BLaER1 treated with 17β-estradiol and CSF1 and Interleukin-3, amounts not matched to agents 10 nM and 100 nM (cell line): ENCODE data around the gene OBP2A.
A peak's percentile ranks its signal among the peaks of the same experiment; 100 is the strongest.
"Not testable (repeated sequence)": the region's sequence is repeated elsewhere in the genome, so short reads cannot be mapped to it uniquely, and the experiment has no call there.

Experiments
- H3K27ac ChIP-seq, 11 experiments: shearing (Covaris generic); formaldehyde crosslinking; 2 replicates each; pipeline ENCODE4 v1.8.1; 2022
- H3K27me3 ChIP-seq, 11 experiments: shearing (Covaris generic); formaldehyde crosslinking; 2 replicates each; pipeline ENCODE4 v1.8.1; 2022
- H3K36me3 ChIP-seq, 11 experiments: shearing (Covaris generic); formaldehyde crosslinking; 2 replicates each; pipeline ENCODE4 v1.8.1; 2022
- H3K4me1 ChIP-seq, 10 experiments: shearing (Covaris generic); formaldehyde crosslinking; 2 replicates each; pipeline ENCODE4 v1.8.1; 2022
- H3K4me2 ChIP-seq, 11 experiments: shearing (Covaris generic); formaldehyde crosslinking; 2 replicates each; pipeline ENCODE4 v1.8.1; 2022
- H3K4me3 ChIP-seq, 10 experiments: shearing (Covaris generic); formaldehyde crosslinking; 2 replicates each; pipeline ENCODE4 v1.8.1; 2022
- H3K9ac ChIP-seq, 11 experiments: shearing (Covaris generic); formaldehyde crosslinking; 2 replicates each; pipeline ENCODE4 v1.8.1; 2022
- H3K9me3 ChIP-seq, 11 experiments: shearing (Covaris generic); formaldehyde crosslinking; replicated peaks in 1 of 11; 2 replicates each; pipeline ENCODE4 v1.8.1; 2022
- H4K20me1 ChIP-seq, 11 experiments: shearing (Covaris generic); formaldehyde crosslinking; 2 replicates each; pipeline ENCODE4 v1.8.1; 2022
- Cebpa-rat ChIP-seq, 11 experiments: shearing (Covaris generic); IDR thresholded peaks; 2 replicates each; pipeline ENCODE4 v1.8.1; 2022

OBP2A gene

DNA sequence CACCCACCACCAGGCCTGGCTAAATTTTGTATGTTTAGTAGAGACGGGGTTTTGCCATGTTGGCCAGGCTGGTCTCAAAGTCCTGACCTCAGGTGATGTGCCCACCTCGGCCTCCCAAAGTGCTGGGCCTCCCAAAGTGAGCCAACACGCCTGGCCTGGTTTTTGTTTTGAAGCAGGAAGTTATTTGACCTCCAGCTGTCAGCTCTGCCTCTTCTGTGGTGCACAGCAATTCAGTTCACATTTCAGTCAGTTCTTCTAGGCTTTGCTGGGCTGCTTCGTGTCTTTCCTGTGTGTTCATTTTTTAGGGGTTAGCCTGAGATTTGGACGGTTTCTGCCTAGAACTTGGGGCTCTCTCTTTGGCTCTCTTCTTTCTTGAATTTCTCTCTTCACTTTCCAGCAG lies 15.8 kb upstream of the OBP2A start:
- Histone ChIP-seq H3K4me1 (peaks cover 9 to 18% (median 14%) of the 10 kb centered on the region in 10 experiments; a peak in 18 of 20 replicates), H3K4me3 (no peak overlapping the region), H3K4me2 (no peak overlapping the region), H3K9ac (no peak overlapping the region), H3K27ac (no peak overlapping the region), H3K36me3 (no peaks in the 10 kb centered on the region), H4K20me1 (no peaks in the 10 kb centered on the region), H3K27me3 (peaks cover 16 to 23% (median 20%) of the 10 kb centered on the region in 11 experiments), H3K9me3 (peaks cover 0 to 19% (median 8%) of the 10 kb centered on the region in 11 experiments; a peak in 10 of 22 replicates)
- no peak for TF ChIP-seq Cebpa-rat (IDR thresholded peaks at IDR 0.05)

DNA sequence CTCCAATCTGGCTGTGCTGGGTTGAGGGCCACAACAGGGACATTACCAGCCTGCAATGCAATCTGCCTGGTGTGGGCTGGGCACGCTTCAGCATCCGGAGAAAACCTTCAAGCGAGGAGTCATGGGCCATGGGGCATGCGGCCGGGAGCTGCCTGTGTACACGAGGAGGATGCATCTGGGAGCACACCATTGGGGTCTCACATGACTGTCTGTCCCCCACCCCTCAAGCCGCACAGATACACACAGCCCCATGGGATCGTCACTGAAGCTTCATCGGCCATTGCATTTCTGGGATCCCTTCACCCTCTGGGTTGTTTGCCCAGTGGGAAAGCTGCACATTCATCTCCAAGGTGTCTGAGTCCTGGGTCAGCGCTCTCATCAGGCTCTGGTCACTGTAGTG lies 14.8 kb upstream of the OBP2A start:
- no peak overlapping the region for H3K9ac ChIP-seq
- H3K4me3 ChIP-seq: no peak overlapping the region
- H3K9me3 ChIP-seq: peaks cover 0 to 19% (median 8%) of the 10 kb centered on the region in 11 experiments; a peak in 10 of 22 replicates
- H3K27ac ChIP-seq: no peak overlapping the region
- H4K20me1 ChIP-seq: no peaks in the 10 kb centered on the region
- TF ChIP-seq Cebpa-rat (IDR thresholded peaks at IDR 0.05): no peak
- no peaks in the 10 kb centered on the region for H3K36me3 ChIP-seq
- H3K4me1 ChIP-seq: peaks cover 9 to 17% (median 13%) of the 10 kb centered on the region in 10 experiments; a peak in 18 of 20 replicates
- H3K4me2 ChIP-seq: no peak overlapping the region
- peaks cover 16 to 31% (median 27%) of the 10 kb centered on the region in 11 experiments for H3K27me3 ChIP-seq

DNA sequence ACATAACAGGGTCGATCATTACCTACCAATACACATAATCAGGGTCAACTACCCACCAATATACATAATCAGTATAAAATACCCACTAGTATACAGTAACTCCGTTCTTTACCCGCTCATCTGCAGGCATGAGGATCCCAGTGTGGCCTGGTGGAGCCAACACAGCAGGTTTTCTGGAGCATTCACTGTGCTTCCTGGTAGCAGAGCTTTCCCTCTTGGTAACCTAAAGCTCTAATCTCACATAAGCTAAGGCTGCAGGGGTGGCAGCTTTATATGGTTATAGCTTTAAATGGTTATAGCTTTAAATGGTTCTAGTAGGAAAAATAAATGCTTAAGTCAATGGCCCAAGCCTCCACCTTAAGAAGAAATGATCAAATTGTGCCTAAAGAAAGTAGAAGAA lies 12.8 kb upstream of the OBP2A start:
- Histone ChIP-seq H3K4me3 (no peak overlapping the region), H3K9ac (no peak overlapping the region), H4K20me1 (no peaks in the 10 kb centered on the region), H3K27ac (no peak overlapping the region), H3K4me1 (peaks cover 9 to 17% (median 13%) of the 10 kb centered on the region in 10 experiments; a peak in 18 of 20 replicates), H3K9me3 (peaks cover 0 to 14% (median 8%) of the 10 kb centered on the region in 11 experiments; a peak in 8 of 22 replicates), H3K36me3 (no peaks in the 10 kb centered on the region), H3K27me3 (peaks cover 16 to 38% (median 27%) of the 10 kb centered on the region in 11 experiments), H3K4me2 (peak overlapping the region in 2 of 11 experiments; percentile 50 to 72; a peak in 1 of 22 replicates)
- no peak for TF ChIP-seq Cebpa-rat (IDR thresholded peaks at IDR 0.05)

DNA sequence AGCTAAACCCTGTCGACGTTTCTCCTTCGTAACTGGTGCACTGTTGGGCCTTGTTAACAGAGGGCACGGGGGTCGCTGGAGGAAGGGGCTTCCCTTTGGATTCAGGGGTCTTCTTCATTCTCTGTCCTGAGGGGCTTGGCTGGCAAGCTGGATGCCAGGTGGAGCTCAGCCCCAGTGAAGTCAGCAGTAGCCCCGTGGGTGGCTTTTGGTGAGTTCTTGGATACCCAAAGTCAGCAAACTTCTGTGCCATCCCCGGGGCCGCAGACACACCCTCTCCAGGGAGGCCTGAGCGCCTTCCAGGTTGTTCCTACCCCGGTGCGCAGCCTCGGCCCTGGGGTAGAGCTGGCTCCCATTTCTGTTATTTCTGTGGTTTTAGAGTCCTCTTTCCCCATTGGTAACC lies 12.3 kb upstream of the OBP2A start:
- no peak for TF ChIP-seq Cebpa-rat (IDR thresholded peaks at IDR 0.05)
- Histone ChIP-seq H3K9ac (0 out of 22 replicates have a peak overlapping the region, but pooled peaks of 1 of the 11 experiments have one; percentile 9), H3K9me3 (peaks cover 0 to 14% (median 8%) of the 10 kb centered on the region in 11 experiments; a peak in 8 of 22 replicates), H3K4me1 (peaks cover 9 to 17% (median 13%) of the 10 kb centered on the region in 10 experiments; a peak in 18 of 20 replicates), H3K4me2 (peak overlapping the region; percentile 32 to 72 (median 54); a peak in 19 of 22 replicates), H3K36me3 (no peaks in the 10 kb centered on the region), H3K27ac (no peak overlapping the region), H3K27me3 (peaks cover 16 to 38% (median 27%) of the 10 kb centered on the region in 11 experiments), H3K4me3 (no peak overlapping the region), H4K20me1 (no peaks in the 10 kb centered on the region)

DNA sequence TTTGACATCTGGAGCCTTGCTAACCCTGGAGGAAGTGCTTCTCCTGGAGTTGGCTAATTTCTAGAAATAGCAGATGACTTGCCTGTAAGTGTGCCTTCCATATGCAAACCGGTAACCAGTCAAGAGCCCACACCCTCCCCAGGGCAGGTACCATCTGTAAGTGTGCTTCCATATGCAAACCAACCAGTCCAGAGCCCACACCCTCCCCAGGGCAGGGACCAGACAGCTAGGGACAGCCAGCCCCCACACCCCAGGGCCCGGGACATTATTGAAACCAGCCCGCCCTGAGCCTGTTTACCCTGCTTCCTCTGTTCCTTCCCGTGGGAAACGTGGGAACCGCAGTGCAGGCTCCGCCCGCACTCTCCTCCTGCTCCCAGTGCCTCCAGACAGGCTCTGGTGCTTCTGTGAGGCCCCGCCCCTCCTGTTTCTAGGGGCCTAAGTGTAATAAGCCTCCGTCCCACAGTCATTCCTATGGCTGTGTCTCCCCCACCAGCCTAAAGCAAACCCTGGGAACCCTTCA lies 11.7 kb upstream of the OBP2A start:
- not testable (repeated sequence) for H3K27ac ChIP-seq, H3K4me3 ChIP-seq, H3K36me3 ChIP-seq, H3K9ac ChIP-seq, H4K20me1 ChIP-seq
- H3K4me2 ChIP-seq: peak overlapping the region; percentile 32 to 72 (median 54); a peak in 19 of 22 replicates
- peaks cover 0 to 11% (median 8%) of the 10 kb centered on the region in 11 experiments; a peak in 8 of 22 replicates for H3K9me3 ChIP-seq
- peaks cover 9 to 17% (median 13%) of the 10 kb centered on the region in 10 experiments; a peak in 18 of 20 replicates for H3K4me1 ChIP-seq
- peaks cover 16 to 38% (median 27%) of the 10 kb centered on the region in 11 experiments for H3K27me3 ChIP-seq

DNA sequence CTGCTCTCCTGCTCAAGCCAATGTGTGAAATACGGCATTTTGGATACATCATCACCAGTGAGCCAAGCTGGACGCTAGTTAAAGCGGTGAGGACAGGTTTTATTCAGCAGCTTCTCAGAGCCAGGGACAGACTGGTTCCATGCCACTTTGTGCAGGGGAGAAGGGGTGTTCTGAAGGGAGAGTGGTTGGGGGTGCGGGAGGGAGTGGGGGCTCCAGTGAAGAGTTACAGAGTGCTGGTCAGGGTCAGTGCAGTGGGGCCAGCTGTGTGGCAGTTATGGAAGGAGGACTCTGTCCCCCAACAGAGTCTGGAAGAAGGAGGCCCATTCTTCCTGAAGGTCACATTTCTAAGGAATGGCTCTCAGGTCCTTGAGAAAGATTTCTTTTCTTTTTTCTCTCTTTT lies 11.1 kb upstream of the OBP2A start:
- not testable (repeated sequence) for H3K9me3 ChIP-seq, H3K4me3 ChIP-seq, H3K27ac ChIP-seq, H3K9ac ChIP-seq, H3K36me3 ChIP-seq, H4K20me1 ChIP-seq
- Histone ChIP-seq H3K4me2 (peak overlapping the region in 8 of 11 experiments; percentile 43 to 72 (median 70); a peak in 14 of 22 replicates), H3K27me3 (peaks cover 16 to 38% (median 27%) of the 10 kb centered on the region in 11 experiments), H3K4me1 (peaks cover 9 to 18% (median 13%) of the 10 kb centered on the region in 10 experiments; a peak in 18 of 20 replicates)

DNA sequence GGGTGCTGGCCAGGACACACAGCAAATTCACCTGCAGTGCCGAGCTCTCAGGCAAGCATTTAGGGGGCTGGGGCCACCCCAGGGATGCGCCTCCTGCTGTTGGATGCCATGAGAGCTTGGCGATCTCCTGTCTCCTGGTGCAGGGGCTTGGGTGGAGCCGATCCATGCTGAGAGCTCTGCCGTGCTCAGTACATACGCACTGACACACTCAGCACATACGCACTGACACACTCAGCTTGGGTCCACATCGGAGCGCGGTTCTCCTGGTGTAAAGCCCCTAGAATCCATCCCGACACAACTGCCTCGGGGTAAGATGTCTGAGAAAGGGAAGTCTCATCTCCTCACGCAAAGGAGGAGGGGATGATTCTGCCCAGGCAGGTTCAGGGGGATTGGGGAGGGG lies 10.3 kb upstream of the OBP2A start:
- peaks cover 9 to 26% (median 20%) of the 10 kb centered on the region in 10 experiments; a peak in 18 of 20 replicates for H3K4me1 ChIP-seq
- not testable (repeated sequence) for H3K27ac ChIP-seq, H3K9me3 ChIP-seq, H3K4me2 ChIP-seq, H3K4me3 ChIP-seq, H4K20me1 ChIP-seq, H3K36me3 ChIP-seq, H3K9ac ChIP-seq
- H3K27me3 ChIP-seq: peaks cover 16 to 38% (median 27%) of the 10 kb centered on the region in 11 experiments

DNA sequence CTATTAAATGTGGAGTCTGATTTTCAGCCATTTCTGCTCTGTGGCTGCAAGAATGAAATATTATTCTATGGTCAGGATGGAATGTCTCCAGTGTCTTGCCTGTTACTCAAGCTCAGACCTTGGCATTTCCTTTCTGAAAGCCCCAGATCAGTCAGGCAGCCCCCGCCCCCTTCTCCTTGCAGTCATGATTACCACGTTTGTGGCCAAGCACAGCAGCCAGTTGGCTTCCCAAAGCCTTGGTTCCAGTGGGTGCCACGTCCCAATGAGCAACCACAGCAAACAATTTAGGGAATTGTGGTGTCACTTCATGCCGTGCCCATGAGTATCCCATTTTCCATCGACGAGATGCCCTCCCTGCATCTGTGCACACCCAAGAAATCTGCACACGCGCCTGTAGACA lies 9.7 kb upstream of the OBP2A start:
- Histone ChIP-seq H3K4me3 (no peak overlapping the region), H3K4me2 (no peak overlapping the region), H3K27ac (no peak overlapping the region), H3K27me3 (peaks cover 16 to 38% (median 27%) of the 10 kb centered on the region in 11 experiments), H3K4me1 (peaks cover 9 to 28% (median 21%) of the 10 kb centered on the region in 10 experiments; a peak in 18 of 20 replicates), H3K9me3 (no peaks in the 10 kb centered on the region), H3K9ac (no peak overlapping the region), H3K36me3 (no peaks in the 10 kb centered on the region), H4K20me1 (no peaks in the 10 kb centered on the region)
- TF ChIP-seq Cebpa-rat (IDR thresholded peaks at IDR 0.05): no peak

DNA sequence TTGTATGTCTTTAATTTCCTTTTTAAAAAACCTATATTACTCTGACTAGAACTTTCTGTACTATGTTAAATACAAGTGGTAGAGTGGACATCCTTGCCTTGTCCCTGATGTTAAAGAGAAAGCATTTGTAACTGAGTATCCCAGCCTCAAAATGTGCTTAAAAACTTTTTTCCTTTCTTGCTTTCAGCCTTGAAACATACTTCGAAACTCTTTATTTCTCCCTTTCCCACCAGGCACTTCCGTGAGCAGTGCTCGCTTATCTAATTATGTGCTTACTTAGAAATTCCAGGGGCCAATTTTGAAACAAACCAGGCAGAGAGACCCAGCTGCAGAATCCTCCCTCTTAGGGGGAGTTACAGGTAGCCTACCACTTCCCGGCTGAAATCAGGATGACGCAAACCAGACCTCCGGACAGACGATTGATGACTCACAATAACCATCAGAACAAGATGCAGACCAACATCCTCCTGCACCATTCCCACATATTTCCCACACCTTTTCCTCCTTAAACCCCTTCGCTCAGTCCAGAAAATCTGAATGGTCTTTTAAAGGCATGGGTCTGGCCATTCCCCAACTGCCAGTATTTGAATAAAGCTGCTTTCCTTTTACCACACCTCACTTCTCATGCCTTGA lies 2.5 kb upstream of the OBP2A start:
- H3K4me2 ChIP-seq, H3K9ac ChIP-seq, H3K9me3 ChIP-seq, H3K36me3 ChIP-seq, H4K20me1 ChIP-seq, H3K27me3 ChIP-seq, H3K27ac ChIP-seq, H3K4me3 ChIP-seq: not testable (repeated sequence)
- peaks cover 0 to 11% (median 7%) of the 10 kb centered on the region in 10 experiments; a peak in 11 of 20 replicates for H3K4me1 ChIP-seq
